Measurements from ENCODE around the gene GOLGA1.

DNA sequence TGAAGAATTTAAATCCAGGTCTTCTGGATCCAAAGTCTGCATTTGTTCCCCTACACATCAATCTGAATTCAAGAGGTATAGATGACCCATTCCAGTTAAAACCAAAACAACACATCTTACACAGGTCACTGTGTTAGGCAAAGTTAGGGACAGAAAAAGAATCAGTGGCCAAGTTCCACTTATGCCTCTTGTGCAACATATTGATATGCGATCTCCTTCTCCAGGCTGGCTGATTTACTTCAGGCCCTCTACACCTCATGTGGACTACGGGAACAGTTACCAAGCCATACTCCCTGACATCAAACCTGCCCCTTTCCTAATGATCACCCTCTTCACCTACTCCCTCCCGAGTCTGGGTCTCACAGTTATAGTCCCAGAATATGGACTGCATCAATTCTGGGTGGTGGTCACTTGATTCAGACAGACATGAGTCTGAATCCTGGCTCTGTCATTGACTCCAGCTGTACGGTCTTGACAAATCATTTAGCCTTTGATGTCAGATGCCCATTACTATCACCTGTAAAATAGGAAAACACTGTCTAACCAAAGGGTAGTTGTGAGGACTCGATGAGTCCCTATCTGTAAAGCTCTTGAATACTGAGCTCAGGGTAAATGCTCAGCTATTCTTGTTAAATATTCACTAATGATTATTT, 26.0 kb downstream of the GOLGA1 start:
- TF ChIP-seq, protein P1, sequence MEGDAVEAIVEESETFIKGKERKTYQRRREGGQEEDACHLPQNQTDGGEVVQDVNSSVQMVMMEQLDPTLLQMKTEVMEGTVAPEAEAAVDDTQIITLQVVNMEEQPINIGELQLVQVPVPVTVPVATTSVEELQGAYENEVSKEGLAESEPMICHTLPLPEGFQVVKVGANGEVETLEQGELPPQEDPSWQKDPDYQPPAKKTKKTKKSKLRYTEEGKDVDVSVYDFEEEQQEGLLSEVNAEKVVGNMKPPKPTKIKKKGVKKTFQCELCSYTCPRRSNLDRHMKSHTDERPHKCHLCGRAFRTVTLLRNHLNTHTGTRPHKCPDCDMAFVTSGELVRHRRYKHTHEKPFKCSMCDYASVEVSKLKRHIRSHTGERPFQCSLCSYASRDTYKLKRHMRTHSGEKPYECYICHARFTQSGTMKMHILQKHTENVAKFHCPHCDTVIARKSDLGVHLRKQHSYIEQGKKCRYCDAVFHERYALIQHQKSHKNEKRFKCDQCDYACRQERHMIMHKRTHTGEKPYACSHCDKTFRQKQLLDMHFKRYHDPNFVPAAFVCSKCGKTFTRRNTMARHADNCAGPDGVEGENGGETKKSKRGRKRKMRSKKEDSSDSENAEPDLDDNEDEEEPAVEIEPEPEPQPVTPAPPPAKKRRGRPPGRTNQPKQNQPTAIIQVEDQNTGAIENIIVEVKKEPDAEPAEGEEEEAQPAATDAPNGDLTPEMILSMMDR (IDR thresholded peaks at IDR 0.05): no peak
- no peak for TF ChIP-seq POLR2A (IDR thresholded peaks at IDR 0.05)
- TF ChIP-seq EP300 (IDR thresholded peaks at IDR 0.05): no peak

Data from upper lobe of left lung (tissue), 4 donors.